Activated CD8-positive, alpha-beta memory T cell treated with anti-CD3 and anti-CD28 coated beads, Interleukin-2, amount 50 U/mL, for 24 hours (primary cell): ENCODE measurements around the gene MIER1.
"Not testable (repeated sequence)": the region's sequence is repeated elsewhere in the genome, so short reads cannot be mapped to it uniquely, and the experiment has no call there.

Experiments used
- DNase-seq: peaks from one replicate; pipeline ENCODE4 v3.0.0-alpha.2; 2020; ENCODE audit errors: extremely low read depth

MIER1 gene

DNA sequence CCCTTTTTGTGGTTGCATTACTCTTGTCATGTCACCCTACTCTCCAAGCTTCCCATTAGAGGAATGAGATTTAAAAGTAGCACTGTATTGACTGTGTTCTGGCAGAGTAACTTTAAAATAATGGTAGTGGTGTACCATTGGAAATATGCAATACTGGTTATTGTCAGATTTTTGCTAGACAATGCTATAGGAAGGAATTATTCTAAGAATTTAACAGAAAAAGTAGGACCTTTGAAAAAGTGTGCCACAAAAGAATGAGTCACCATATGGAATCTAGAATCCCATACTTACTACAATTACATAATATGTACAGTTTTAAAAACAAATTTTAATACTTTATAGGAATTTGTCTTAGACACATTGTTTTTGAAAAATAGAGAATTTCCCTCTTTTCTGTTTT lies 13.8 kb downstream of the MIER1 start:
- no peak for DNase-seq

DNA sequence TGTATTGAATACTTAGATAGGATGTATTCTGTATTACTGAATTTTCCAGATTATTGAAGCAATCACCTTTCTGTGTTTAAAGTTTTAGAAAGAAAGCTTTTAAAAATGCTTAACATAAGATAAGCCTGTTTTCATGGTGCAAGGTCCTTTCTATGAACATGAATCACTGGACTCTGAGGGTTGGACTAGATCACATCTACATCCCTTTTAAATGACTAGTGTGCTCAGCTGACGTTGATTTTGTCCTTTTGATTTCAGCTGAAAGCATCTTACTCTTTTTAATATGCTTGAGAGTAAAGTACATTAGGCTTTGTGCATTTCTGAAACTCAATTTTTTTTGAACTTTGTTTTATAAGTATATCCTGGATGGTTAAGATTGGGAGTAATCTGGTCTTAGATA lies 16.2 kb downstream of the MIER1 start:
- DNase-seq = no peak

DNA sequence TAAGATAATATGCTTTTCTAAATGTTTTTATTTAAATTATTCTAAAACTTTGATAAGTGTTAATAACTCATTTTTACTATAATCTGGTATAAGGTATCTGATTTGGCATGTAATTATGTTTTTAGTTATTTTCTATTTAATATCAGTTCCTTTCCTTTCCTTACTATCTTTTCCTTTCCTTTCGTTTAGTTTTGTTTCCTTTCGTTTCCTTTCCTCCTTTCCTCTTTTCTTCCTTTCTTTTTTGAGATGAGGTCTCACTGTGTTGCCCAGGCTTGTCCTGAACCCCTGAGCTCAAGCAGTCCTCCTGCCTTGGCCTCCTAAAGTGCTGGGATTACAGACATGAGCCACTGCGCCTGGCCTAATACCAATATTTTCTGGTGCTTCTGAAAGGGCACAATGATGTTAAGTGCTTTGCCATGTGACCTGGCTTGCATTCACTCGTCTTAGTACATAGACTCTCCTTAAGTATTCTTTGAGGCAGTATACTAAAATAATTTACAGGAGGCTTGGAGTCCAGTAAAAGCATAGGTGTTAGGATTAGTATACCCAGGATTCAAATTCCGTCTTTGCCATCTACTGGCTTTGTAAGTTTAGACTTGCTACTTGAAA lies 18.7 kb downstream of the MIER1 start:
- no peak for DNase-seq

DNA sequence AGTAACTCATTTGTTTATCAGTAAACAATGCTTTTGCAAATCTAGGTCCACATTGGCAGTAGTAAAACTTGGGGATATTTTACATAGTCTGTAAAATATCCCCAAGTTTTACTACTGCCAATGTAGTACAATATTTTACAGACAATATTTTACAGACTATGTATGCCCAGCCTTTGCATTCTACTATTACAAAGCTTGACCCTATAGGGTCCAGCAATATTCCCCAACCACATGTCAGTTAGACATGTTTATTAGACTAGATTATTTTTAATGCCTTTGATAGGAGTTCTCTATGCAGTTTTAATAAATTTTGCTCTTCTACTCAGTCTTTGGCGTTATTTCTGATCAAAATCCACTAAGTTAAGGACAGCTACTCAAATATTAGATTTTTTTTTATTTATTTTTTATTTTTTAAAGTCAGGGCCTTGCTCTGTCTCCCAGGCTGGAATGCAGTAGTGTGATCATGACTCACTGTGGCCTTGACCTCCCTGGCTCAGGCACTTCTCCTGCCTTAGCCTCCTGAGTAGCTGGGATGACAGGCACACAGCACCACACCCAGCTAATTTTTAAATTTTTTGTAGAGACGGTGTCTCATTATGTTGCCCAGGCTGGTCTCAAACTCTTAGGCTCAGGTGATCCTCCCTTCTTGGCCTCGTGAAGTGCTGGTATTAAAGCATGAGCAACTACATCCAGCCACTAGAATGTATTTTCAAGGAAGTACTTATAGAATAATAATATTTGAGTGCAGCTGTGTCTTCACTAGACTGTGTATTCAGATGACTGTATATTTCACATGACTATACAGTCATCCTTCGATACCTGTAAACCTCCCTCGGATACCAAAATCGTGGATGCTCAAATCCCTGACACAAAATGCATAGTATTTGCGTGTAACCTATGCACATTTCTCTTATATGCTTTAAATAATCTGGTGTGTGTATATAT lies 19.8 kb downstream of the MIER1 start:
- no peak for DNase-seq

DNA sequence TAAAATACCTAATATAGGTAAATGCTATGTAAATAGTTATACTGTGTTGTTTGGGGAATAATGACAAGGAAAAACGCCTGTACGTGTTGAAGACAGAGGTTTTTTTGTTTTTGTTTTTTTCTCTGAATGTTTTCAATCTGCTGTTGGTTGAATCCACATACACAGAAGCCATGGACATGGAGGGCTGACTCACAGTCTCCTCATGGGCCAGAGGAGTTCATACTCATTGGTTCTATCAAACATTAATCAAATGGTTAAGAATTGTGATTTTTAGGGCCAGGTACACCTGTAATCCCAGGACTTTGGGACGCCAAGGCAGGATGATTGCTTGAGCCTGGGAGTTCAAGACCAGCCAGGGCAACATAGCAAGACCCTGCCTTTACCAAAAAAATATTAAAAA lies 20.5 kb downstream of the MIER1 start:
- no peak for DNase-seq

DNA sequence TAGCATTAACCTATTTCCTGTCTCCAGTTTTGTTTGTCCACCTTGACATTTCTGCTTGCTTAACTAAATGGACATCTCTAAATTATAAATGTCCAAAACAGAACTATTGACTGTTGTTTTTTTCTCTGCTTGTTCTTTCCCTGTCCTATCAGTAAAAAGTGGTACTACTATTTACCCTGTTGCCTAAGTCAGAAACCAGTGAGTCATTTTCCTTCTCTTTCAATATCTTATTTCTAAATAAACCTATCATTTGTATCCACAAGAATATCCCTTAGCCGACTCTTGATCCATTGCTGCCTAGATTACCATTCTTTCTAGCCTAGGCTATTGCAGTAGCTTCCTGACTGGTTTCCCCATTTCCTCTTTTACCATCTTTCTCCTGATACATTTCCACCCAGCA lies 22.5 kb downstream of the MIER1 start:
- DNase-seq = no peak

DNA sequence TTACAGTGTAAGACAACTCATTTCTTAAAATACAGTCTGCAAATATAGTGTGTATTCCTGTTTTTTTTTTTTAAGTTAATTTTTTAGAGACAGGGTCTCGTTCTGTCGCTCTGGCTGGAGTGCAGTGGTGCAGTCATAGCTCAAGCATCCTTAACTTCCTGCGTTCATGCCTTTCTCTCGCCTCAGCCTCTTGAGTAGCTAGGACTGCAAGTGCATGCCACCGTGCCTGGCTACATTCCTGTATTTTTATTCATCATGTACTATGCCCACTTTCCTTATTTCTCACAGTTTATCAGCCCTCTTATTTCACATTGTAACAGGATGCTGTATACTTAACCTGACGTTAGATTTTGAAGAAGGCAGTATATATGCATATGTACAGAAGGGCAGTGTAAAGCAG lies 26.7 kb downstream of the MIER1 start:
- no peak for DNase-seq

DNA sequence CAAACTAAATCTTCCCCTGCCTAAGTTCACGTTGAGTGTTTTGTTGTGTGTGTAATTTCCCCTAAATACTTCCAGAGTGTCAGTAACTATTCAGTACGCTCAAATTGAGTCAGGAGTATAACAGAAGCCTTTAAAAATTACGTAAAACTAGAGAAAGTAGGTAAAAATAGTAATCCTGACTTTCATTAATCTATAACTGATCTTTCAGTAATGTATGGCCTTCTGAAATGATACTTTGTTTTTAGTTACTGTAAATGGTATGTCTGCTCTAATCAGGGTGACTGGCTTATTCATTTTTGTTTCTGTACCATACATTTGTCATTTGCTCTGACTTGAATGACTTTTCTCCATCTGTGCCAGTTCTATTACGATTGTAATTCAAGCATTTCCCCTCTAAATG lies 29.4 kb downstream of the MIER1 start:
- DNase-seq = no peak

DNA sequence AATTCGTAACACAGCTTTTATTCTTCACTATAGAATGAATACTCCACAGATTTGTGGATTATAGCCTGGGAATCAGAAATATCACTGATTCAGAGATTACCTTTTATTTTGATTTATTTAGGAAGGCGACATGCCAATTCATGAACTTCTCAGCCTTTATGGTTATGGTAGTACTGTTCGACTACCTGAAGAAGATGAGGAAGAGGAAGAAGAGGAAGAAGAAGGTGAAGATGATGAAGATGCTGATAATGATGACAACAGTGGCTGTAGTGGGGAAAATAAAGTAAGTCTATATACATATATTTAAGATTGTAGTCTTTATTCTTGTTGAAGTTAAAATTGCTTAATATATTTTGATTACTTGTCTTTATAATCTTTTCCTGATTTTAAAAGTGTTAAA lies 33.1 kb downstream of the MIER1 start:
- no peak for DNase-seq

DNA sequence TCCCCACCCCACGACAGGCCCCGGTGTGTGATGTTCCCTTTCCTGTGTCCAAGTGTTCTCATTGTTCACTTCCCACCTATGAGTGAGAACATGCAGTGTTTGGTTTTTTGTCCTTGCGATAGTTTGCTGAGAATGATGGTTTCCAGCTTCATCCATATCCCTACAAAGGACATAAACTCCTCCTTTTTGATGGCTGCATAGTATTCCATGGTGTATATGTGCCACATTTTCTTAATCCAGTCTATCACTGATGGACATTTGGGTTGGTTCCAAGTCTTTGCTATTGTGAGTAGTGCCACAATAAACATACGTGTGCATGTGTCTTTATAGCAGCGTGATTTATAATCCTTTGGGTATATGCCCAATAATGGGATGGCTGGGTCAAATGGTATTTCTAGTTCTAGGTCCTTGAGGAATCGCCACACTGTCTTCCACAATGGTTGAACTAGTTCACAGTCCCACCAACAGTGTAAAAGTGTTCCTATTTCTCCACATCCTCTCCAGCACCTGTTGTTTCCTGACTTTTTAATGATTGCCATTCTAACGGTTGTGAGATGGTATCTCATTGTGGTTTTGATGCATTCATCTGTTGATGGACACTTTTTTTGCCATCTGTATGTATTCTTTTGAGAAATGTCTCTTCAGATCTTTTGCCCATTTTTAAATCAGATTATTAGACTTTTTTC lies 41.5 kb downstream of the MIER1 start:
- DNase-seq = not testable (repeated sequence)

DNA sequence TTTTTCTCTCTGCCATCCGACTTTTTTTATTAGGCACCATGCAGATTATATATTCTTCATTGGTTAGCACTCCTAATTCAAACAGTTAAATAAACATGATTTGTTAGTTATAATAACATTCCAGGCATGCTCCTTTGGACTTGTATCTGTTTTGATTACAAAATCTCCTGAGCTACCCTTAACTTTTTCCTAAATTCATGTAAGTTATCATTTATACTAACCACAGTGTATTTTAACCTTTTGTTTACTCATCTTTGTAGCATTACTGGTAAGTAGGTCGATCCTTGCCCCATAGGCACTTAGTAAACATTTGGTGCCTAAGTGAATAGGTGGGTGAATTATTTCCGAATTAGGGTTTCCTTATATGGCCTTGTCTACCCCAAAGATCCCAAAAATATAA lies 43.8 kb downstream of the MIER1 start:
- no peak for DNase-seq

DNA sequence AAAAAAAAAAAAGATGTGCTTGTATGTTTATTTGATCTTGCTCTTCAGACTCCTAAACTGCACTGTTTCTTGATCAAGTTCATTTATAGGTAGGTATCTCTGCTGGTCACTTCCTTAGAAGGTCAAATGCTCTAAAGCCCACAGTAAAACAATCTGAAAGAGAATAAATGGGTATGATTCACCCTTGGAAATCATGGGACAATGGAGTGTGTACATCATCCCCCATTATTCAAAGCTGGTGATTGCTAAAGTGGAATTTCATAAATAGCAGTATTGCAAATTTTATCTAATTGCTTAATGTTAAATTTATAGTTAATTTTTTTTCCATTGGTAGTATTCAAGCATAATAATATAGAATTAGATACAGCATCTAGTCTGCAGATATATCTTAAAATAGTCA lies 53.4 kb downstream of the MIER1 start:
- DNase-seq = no peak

DNA sequence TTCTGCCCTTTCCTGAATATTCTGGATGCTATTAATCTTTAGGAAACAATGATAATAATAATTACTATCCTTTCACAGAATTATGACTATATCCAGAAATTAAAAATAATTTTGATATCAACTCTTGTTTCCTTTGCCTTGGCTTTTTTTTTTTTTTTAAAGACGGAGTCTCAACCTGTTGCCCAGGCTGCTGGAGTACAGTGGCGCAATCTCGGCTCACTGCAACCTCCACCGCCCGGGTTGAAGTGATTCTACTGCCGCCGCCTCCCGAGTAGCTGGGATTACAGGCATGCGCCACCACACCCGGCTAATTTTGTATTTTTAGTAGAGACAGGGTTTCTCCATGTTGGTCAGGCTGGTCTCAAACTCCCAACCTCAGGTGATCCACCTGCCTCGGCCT lies 54.8 kb downstream of the MIER1 start:
- DNase-seq = not testable (repeated sequence)

DNA sequence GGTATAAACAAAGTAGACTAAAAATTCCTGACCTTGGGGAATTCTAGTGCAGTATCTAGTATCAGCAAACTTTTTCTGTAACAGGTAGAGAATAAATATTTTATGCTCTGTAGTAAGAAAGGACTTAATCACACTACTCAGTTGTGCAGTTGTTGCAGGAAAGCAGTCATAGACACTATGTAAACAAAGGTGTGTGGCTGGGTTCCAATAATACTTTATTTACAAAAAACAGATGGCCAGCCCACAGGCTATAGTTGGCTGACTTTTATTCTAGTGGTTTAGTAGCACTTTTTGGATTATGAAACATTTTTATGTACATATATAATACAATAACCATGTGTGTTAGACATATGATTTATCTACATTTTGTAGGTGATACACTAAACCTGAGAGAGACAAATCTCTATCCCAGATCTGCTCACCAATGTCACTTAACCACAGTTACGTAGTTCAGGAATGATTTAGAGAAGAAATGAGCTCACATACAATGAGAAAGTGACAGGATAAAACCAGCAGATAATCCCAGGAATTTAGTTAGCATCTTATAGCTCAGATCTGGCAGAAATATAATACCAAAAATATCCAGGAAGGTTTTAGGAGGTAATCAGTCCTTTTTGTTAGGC lies 56.1 kb downstream of the MIER1 start:
- DNase-seq = no peak

DNA sequence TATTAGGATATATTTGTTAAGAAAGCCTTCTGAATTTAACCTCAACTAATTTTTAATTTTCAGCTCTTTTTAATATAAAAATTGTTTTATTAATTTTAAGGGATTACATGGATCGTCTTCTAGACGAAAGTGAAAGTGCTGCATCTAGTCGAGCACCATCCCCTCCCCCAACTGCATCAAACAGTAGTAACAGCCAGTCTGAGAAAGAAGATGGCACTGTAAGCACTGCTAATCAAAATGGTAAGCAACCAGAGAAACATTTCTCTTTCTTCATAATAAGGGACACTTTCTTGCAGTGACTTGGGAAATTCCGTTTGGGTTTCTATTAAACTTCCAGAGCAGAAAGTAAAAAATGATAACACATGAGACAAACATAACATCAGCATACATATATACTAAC lies 56.9 kb downstream of the MIER1 start:
- DNase-seq = peak; percentile 5

DNA sequence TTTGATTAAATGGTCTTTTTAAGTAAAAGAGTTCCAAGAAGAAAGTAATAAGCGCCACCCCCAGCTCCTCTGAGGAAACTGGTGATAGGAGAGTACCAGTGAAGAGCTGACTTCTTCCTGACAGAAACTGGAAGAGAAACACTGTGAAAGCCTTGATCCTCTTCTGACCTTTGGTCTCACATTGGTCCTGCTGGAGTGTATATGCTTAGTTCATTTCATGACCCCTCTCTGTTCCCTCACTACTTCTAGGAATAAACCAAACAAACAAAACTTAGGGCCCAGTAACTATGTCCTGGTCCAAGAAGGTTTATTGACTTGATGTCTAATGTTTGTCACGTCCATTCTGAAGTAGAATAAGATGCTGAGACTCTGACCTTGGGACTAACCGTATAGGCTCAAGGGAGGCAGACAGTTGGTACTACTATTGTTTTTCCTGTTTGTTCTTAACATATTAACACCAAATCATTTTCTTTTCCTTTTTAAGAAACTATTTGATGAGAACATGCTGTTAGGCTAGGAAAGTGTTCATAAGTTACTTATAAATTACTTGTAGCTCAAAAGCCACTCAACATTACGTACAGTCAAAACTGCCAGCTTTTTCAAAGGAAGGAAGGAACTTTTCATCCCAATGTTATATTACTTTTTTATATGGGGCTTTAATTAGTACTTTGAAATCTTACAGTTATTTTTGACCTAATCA lies 57.9 kb downstream of the MIER1 start:
- DNase-seq = no peak

DNA sequence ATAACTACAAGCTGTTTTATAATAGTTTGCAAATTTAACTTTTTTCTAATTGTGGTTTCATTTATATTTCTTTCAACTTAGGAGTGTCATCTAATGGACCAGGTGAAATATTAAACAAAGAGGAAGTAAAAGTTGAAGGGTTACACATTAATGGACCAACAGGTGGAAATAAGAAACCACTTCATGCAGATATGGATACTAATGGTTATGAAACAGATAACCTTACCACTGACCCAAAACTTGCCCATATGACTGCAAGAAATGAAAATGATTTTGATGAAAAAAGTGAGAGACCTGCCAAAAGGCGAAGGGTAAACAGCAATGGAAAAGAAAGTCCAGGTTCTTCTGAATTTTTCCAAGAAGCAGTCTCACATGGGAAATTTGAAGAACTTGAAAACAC lies 59.7 kb downstream of the MIER1 start:
- no peak for DNase-seq

DNA sequence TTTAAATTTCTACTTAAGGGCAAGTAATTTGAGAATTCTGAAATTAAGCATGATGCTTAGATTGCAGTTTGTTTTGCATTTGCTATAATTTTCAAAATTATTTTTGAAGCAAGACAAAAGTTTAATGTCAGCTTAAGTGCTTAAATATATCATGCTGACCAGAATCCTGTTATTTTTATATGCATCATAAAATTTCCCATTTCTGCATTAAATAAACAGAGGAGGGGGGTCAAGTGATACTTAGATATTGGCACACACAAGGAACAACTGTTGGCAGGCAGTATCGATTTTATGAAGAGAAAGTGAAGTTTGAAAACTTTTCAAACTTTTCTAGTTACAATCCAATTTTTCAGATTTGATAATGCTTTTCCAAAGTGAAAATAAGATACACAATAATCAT lies 61.0 kb downstream of the MIER1 start:
- no peak for DNase-seq

DNA sequence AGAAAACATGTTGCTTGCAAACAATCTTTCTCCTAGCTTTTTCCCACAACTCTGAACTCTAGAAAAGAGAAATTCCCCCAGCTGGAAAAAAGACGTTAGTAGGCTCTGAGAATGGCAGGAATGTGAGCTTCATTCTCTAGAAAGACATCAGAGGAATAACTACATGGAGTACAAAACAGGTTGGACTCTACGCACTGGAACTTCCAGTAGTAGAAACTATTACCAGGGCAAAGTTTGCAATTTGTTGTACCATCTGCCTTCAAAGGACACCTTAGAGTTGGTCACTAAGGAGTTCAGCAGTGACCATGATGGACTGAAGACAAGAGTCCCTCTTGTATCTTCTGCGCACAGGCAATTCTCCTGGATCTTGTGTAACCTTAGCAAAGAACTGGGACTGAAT lies 68.3 kb downstream of the MIER1 start:
- no peak for DNase-seq

DNA sequence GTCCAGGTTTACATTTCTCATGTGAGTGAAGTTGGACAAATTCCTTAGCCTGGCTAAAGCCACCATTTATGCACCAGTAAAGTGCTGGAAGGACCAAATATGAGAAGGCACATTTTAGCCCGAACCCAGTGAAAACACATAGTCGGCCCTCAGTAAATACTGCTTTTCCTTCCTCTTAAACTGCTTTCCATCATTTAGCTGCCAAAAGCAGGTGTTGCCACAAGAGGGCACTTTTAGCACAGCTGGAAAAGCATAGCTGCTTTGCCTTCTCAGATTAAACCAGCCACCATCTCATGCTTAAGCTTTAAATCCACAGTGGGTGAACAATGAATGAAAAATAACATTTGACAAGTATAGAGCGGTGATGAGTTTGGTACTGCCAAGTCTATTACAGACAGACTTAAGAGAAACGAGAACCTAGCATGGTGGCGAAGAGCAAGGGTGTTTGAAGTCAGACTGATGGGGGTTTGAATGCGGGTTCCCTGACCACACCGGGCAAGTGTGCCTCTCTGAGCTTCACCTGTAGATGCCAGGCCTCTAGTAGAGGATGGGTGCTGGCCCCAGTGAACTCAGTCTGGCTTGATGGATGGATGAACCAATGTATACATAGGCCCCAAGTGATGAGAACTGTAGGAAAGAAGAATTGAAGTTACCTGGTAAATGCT lies 71.4 kb downstream of the MIER1 start:
- DNase-seq = peak; percentile 14

DNA sequence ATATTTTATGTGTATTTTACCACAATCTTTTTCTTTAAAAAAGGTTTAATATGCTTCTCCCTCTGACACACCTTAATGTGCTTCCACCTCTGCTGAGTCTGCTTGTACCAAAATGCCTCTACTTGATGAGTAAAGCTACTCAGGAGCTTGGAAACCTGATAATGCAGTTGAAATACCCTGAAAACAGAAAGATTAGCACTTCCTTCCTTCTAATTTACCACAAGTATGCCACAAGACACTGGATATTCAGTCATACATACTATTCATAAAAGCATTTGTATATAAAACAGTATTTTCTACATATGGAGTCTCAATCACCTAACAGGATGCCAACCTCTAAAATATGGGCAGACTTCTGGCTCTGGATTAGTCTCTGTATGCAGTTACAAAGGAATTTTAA lies 74.2 kb downstream of the MIER1 start:
- no peak for DNase-seq
